ENCODE measurements around the gene SNAPC2. TPM values are rescaled to one million over a fixed set of nuclear protein-coding genes. Genes with fewer than 3 reads are reported as not detected.

Gene SNAPC2
- total RNA-seq, 1 experiment from 2014 or later: 63.0 TPM

DNA sequence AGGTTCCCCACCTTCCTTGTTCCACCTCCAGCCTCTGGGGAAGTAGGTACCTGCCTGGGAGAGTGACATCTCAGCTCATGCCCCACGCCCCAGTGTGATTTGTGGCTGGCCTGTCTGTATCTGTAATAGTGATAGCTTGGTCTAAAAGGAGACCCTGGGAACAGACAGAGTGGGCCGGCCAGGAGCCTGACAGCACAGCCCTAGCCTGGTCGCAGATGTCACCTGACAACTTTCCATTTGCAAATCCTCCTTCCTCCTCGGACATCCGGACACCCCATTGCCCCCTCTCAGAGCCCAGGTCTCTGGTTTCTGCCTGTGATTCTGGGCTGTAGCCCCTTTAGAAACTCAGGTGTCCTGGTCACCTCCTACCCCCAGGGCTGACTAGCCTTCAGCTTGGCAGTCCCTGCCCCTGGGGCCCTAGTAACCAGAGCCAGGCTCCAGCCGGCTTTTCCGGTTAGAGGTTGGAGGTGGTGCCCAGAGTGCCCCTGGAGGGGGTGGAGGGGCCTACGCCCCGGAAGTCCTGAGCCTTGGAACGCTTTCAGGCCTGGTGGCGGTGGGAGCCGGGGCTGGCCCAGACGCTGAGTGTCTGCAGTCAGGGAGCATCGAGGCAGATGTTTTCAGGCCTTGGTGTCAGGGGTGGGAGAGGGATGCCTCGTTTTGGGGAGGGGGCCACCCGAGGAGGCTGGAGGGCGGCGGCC is 25.4 kb upstream of the SNAPC2 start:
- ChIA-PET POLR2A (interaction anchor here (0.6 kb wide), 2 partner anchors 11 to 42 kb away, joined by 3 to 5 read pairs; no protein-coding TSS in a partner anchor), CTCF (no interaction called here)
- Histone ChIP-seq H3K27ac (ENCODE audit: low read length) (no peak overlapping the region), H3K4me3 (ENCODE audit: low read depth in 2 of 2, low read length in 2 of 2) (no peak overlapping the region), H3K36me3 (ENCODE audit: control insufficient read depth, insufficient read depth, low read length) (no peaks in the 10 kb centered on the region), H3K9me3 (ENCODE audit: control insufficient read depth, insufficient read depth, low read depth, low read length) (no peaks in the 10 kb centered on the region), H3K4me1 (ENCODE audit: control insufficient read depth, insufficient read depth, low read length) (no peaks in the 10 kb centered on the region; the same call in 1 of the 2 replicates), H3K27me3 (ENCODE audit: control insufficient read depth, insufficient read depth, low read length) (no peaks in the 10 kb centered on the region)
- DNase-seq (ENCODE audit: low read depth, low spot score) (no peak), ATAC-seq (no peak; the same call in 1 of the 2 replicates)
- intact Hi-C loops (cut with micrococcal nuclease; ENCODE audit: unreplicated experiment): no loop called here
- TF ChIP-seq TCF7L2 (IDR thresholded peaks at IDR 0.05; ENCODE audit: low read depth, low read length): no peak
- TF ChIP-seq, protein P1, sequence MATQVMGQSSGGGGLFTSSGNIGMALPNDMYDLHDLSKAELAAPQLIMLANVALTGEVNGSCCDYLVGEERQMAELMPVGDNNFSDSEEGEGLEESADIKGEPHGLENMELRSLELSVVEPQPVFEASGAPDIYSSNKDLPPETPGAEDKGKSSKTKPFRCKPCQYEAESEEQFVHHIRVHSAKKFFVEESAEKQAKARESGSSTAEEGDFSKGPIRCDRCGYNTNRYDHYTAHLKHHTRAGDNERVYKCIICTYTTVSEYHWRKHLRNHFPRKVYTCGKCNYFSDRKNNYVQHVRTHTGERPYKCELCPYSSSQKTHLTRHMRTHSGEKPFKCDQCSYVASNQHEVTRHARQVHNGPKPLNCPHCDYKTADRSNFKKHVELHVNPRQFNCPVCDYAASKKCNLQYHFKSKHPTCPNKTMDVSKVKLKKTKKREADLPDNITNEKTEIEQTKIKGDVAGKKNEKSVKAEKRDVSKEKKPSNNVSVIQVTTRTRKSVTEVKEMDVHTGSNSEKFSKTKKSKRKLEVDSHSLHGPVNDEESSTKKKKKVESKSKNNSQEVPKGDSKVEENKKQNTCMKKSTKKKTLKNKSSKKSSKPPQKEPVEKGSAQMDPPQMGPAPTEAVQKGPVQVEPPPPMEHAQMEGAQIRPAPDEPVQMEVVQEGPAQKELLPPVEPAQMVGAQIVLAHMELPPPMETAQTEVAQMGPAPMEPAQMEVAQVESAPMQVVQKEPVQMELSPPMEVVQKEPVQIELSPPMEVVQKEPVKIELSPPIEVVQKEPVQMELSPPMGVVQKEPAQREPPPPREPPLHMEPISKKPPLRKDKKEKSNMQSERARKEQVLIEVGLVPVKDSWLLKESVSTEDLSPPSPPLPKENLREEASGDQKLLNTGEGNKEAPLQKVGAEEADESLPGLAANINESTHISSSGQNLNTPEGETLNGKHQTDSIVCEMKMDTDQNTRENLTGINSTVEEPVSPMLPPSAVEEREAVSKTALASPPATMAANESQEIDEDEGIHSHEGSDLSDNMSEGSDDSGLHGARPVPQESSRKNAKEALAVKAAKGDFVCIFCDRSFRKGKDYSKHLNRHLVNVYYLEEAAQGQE (IDR thresholded peaks at IDR 0.05; ENCODE audit: insufficient read depth in 1 of 2, low read depth in 2 of 2, low read length in 1 of 2): no peak
- in situ Hi-C loops (cut with HindIII; ENCODE audit: low pct_unique_long_range_greater_than_20kb, low sequenced_read_pairs): no loop called here
- BruUV-seq (replicated peaks): no TSS peak

DNA sequence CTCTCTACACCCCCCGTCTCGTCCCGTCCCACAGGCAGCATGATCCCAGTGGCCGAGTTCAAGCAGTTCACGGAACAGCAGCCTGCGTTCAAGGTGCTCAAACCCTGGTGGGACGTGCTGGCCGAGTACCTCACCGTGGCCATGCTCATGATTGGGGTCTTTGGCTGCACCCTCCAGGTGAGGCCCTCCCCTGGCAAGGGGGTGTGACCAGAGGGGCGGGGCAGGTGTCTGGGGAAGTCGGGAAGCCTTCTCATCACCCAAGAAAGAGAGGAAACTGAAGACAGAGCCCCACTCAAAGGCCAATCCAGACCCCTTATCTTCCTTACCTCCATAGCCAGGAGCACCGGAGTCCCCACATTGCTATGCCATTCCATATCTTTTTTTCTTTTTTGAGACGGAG is 24.6 kb upstream of the SNAPC2 start:
- ChIA-PET CTCF (no interaction called here), POLR2A (no interaction called here)
- Histone ChIP-seq H3K4me3 (ENCODE audit: low read depth in 2 of 2, low read length in 2 of 2) (no peak overlapping the region), H3K36me3 (ENCODE audit: control insufficient read depth, insufficient read depth, low read length) (no peaks in the 10 kb centered on the region), H3K4me1 (ENCODE audit: control insufficient read depth, insufficient read depth, low read length) (no peaks in the 10 kb centered on the region; the same call in 1 of the 2 replicates), H3K27me3 (ENCODE audit: control insufficient read depth, insufficient read depth, low read length) (no peaks in the 10 kb centered on the region), H3K9me3 (ENCODE audit: control insufficient read depth, insufficient read depth, low read depth, low read length) (no peaks in the 10 kb centered on the region), H3K27ac (ENCODE audit: low read length) (no peak overlapping the region)
- BruUV-seq (replicated peaks): no TSS peak
- TF ChIP-seq, protein P1 (IDR thresholded peaks at IDR 0.05; ENCODE audit: insufficient read depth in 1 of 2, low read depth in 2 of 2, low read length in 1 of 2): no peak
- TF ChIP-seq SIN3A (IDR thresholded peaks at IDR 0.05; ENCODE audit: borderline replicate concordance, insufficient read depth, low read depth, low read length) (no peak), CTCF (IDR thresholded peaks at IDR 0.05) (no peak), POLR2AphosphoS5 (IDR thresholded peaks at IDR 0.05; ENCODE audit: low read depth, low read length) (no peak), TCF7L2 (IDR thresholded peaks at IDR 0.05; ENCODE audit: low read depth, low read length) (no peak)
- intact Hi-C loops (cut with micrococcal nuclease; ENCODE audit: unreplicated experiment) (no loop called here), in situ Hi-C loops (cut with HindIII; ENCODE audit: low pct_unique_long_range_greater_than_20kb, low sequenced_read_pairs) (no loop called here)
- ATAC-seq (no peak), DNase-seq (ENCODE audit: low read depth, low spot score) (no peak)

Measured in Panc1 (cell line).